ENCODE results near the gene CASK.

The CASK gene

GRCh38 chrX:41837270-41837944 lies 85.9 kb downstream of the CASK start:
- H3K4me3 ChIP-seq (ENCODE audit: low read length) = no peak overlapping the region
- no peak for DNase-seq (ENCODE audit: low read depth)
- TF ChIP-seq CTCF (IDR thresholded peaks at IDR 0.05; ENCODE audit: insufficient read depth, low read depth, low read length, missing control alignments) = no peak

GRCh38 chrX:41828826-41829225 lies 94.5 kb downstream of the CASK start:
- no peak for TF ChIP-seq CTCF (IDR thresholded peaks at IDR 0.05; ENCODE audit: insufficient read depth, low read depth, low read length, missing control alignments)
- DNase-seq (ENCODE audit: low read depth) = no peak
- H3K4me3 ChIP-seq (ENCODE audit: low read length) = no peak overlapping the region

GRCh38 chrX:41827886-41828285 lies 95.5 kb downstream of the CASK start:
- no peak for TF ChIP-seq CTCF (IDR thresholded peaks at IDR 0.05; ENCODE audit: insufficient read depth, low read depth, low read length, missing control alignments)
- no peak for DNase-seq (ENCODE audit: low read depth)

GRCh38 chrX:41825796-41826195 lies 97.6 kb downstream of the CASK start:
- DNase-seq (ENCODE audit: low read depth) = no peak
- no peak overlapping the region for H3K4me3 ChIP-seq (ENCODE audit: low read length)
- no peak for TF ChIP-seq CTCF (IDR thresholded peaks at IDR 0.05; ENCODE audit: insufficient read depth, low read depth, low read length, missing control alignments)

More at GRCh38 chrX:41827886-41828285, 95.5 kb downstream of the CASK start:
- H3K4me3 ChIP-seq (ENCODE audit: low read length) = no peak overlapping the region

- H3K4me3 ChIP-seq (ENCODE audit: low read length) = no peak overlapping the region
- TF ChIP-seq CTCF (IDR thresholded peaks at IDR 0.05; ENCODE audit: insufficient read depth, low read depth, low read length, missing control alignments) = no peak
- peak; percentile 1 for DNase-seq (ENCODE audit: low read depth)
These were observed 98.8 kb downstream of the CASK start for GRCh38 chrX:41824551-41824950.

- no peak for DNase-seq (ENCODE audit: low read depth)
- TF ChIP-seq CTCF (IDR thresholded peaks at IDR 0.05; ENCODE audit: insufficient read depth, low read depth, low read length, missing control alignments) = no peak
These were observed 100.0 kb downstream of the CASK start for GRCh38 chrX:41823402-41823801.

GRCh38 chrX:41822892-41823291 lies 100.5 kb downstream of the CASK start:
- H3K4me3 ChIP-seq (ENCODE audit: low read length) = no peak overlapping the region
- DNase-seq (ENCODE audit: low read depth) = no peak
- no peak for TF ChIP-seq CTCF (IDR thresholded peaks at IDR 0.05; ENCODE audit: insufficient read depth, low read depth, low read length, missing control alignments)

More at GRCh38 chrX:41823402-41823801, 100.0 kb downstream of the CASK start:
- no peak overlapping the region for H3K4me3 ChIP-seq (ENCODE audit: low read length)
